ENCODE results near the gene RNF220.

RNF220 gene

DNA sequence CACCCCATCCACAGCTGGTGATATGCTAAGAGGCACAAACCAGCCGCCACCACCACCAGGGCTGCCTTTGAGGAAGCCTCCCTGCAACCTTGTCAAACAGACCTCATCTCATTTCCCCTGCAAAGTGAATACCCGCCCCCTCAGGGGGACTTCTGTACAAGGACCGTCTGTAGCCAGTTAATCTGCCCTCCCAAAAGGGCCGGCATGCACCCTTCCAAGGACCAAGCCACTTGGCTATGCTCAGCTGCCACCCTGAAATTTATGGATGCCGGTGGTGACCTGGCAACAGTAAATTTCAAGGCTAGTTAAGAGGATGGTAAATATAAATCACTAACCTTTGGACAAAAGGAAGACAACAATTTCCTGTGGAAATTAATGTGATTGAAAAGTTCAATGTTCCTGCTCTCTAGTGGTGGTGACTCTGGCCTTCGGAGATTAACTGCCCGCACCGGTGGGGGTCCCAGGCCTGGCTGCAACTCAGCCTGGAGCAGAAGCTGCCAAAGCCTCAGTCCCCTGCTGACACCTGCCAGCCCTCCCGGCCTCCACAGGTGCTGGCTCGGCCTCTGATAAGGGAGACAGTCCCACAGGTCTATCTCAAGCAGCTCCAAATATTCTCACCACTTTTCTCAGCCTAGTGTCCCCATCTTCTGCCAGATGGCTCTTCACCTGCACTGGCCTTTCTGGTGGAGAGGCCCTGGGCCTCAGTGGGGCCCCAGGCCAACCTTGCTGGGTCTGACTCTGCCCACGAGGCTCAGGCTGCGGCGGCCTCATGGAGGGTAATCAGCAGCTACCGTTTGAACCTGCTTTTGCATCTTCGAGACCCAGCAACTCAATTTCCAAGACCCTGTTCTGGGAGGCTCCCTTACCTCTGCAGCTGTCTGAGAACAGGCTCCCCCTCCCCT is 257.0 kb downstream of the RNF220 start:
- Histone ChIP-seq H3K9me2 (replicated peaks; ENCODE audit: control insufficient read depth, low read length) (no peaks in the 10 kb centered on the region), H3K27ac (ENCODE audit: low read depth, low read length) (no peak overlapping the region), H3K4me2 (ENCODE audit: low read length) (no peak overlapping the region), H3K9me3 (ENCODE audit: control insufficient read depth, insufficient read depth, low read length) (no peaks in the 10 kb centered on the region), H3K79me2 (ENCODE audit: control insufficient read depth, low read length) (no peaks in the 10 kb centered on the region), H3K27me3 (ENCODE audit: control insufficient read depth, low read length) (no peaks in the 10 kb centered on the region), H3K36me3 (ENCODE audit: control insufficient read depth, low read length) (no peaks in the 10 kb centered on the region), H3F3A (ENCODE audit: control insufficient read depth, insufficient read depth) (no peaks in the 10 kb centered on the region), H3K4me1 (ENCODE audit: control insufficient read depth, low read length) (no peaks in the 10 kb centered on the region), H4K20me1 (ENCODE audit: control insufficient read depth, insufficient read depth, low read depth, low read length) (no peaks in the 10 kb centered on the region), H3K4me3 (ENCODE audit: low read length) (no peak overlapping the region)
- TF ChIP-seq EZH2phosphoT487 (IDR thresholded peaks at IDR 0.05; ENCODE audit: borderline replicate concordance, low read length) = no peak
- TF ChIP-seq, protein P1, sequence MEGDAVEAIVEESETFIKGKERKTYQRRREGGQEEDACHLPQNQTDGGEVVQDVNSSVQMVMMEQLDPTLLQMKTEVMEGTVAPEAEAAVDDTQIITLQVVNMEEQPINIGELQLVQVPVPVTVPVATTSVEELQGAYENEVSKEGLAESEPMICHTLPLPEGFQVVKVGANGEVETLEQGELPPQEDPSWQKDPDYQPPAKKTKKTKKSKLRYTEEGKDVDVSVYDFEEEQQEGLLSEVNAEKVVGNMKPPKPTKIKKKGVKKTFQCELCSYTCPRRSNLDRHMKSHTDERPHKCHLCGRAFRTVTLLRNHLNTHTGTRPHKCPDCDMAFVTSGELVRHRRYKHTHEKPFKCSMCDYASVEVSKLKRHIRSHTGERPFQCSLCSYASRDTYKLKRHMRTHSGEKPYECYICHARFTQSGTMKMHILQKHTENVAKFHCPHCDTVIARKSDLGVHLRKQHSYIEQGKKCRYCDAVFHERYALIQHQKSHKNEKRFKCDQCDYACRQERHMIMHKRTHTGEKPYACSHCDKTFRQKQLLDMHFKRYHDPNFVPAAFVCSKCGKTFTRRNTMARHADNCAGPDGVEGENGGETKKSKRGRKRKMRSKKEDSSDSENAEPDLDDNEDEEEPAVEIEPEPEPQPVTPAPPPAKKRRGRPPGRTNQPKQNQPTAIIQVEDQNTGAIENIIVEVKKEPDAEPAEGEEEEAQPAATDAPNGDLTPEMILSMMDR (IDR thresholded peaks at IDR 0.05; ENCODE audit: low read depth, low read length, poor library complexity, severe bottlenecking) = no peak

DNA sequence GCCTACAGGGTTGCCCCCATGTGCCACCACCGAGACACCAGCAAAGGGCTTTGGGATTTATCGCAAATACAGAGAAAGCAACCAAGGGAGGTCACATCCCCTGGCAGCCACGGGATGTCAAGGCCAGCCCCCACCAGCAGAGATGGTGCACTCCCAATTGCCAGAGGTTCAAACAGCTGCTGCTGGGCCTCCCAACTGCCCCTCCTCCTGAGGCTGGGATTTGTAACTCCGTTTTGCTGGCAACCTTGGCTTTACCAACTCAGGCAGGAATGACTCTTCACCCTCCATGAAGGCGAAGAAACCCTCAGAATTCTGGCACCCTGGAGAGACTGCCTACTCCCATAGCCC is 257.6 kb downstream of the RNF220 start:
- H3K79me2 ChIP-seq (ENCODE audit: control insufficient read depth, low read length) = no peaks in the 10 kb centered on the region
- no peaks in the 10 kb centered on the region for H4K20me1 ChIP-seq (ENCODE audit: control insufficient read depth, insufficient read depth, low read depth, low read length)
- TF ChIP-seq, protein P1 (IDR thresholded peaks at IDR 0.05; ENCODE audit: low read depth, low read length, poor library complexity, severe bottlenecking) = no peak
- no peak for TF ChIP-seq EZH2phosphoT487 (IDR thresholded peaks at IDR 0.05; ENCODE audit: borderline replicate concordance, low read length)
- H3K9me2 ChIP-seq (replicated peaks; ENCODE audit: control insufficient read depth, low read length) = no peaks in the 10 kb centered on the region
- H3F3A ChIP-seq (ENCODE audit: control insufficient read depth, insufficient read depth) = no peaks in the 10 kb centered on the region
- H3K27ac ChIP-seq (ENCODE audit: low read depth, low read length) = no peak overlapping the region
- H3K36me3 ChIP-seq (ENCODE audit: control insufficient read depth, low read length) = no peaks in the 10 kb centered on the region
- no peaks in the 10 kb centered on the region for H3K27me3 ChIP-seq (ENCODE audit: control insufficient read depth, low read length)
- no peak overlapping the region for H3K4me3 ChIP-seq (ENCODE audit: low read length)
- H3K4me1 ChIP-seq (ENCODE audit: control insufficient read depth, low read length) = no peaks in the 10 kb centered on the region
- H3K9me3 ChIP-seq (ENCODE audit: control insufficient read depth, insufficient read depth, low read length) = no peaks in the 10 kb centered on the region
- H3K4me2 ChIP-seq (ENCODE audit: low read length) = no peak overlapping the region

DNA sequence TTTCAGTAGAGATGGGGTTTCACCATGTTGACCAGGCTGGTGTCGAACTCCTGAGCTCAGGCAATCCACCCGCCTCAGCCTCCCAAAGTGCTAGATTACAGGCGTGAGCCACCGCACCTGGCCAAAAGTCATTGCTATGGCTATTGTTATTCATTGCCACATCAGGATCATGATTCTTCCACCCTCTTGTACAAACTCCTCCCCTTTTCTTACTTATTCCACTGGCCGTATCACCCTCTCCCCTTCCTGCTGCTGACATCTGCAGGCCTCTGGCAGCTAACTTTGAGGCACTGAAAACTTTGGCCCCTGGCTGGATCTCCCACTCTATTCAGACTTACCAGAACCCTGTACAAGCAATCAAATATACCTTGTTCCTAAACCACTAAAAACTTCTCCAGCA is 258.4 kb downstream of the RNF220 start:
- Histone ChIP-seq H3K9me3 (ENCODE audit: control insufficient read depth, insufficient read depth, low read length) (no peaks in the 10 kb centered on the region), H3K79me2 (ENCODE audit: control insufficient read depth, low read length) (no peaks in the 10 kb centered on the region), H3K9me2 (replicated peaks; ENCODE audit: control insufficient read depth, low read length) (no peaks in the 10 kb centered on the region), H3K4me1 (ENCODE audit: control insufficient read depth, low read length) (no peaks in the 10 kb centered on the region), H3K4me2 (ENCODE audit: low read length) (no peak overlapping the region), H3F3A (ENCODE audit: control insufficient read depth, insufficient read depth) (no peaks in the 10 kb centered on the region), H3K27ac (ENCODE audit: low read depth, low read length) (no peak overlapping the region), H3K27me3 (ENCODE audit: control insufficient read depth, low read length) (no peaks in the 10 kb centered on the region), H3K36me3 (ENCODE audit: control insufficient read depth, low read length) (no peaks in the 10 kb centered on the region), H4K20me1 (ENCODE audit: control insufficient read depth, insufficient read depth, low read depth, low read length) (no peaks in the 10 kb centered on the region), H3K4me3 (ENCODE audit: low read length) (no peak overlapping the region)
- TF ChIP-seq, protein P1 (IDR thresholded peaks at IDR 0.05; ENCODE audit: low read depth, low read length, poor library complexity, severe bottlenecking) = no peak
- TF ChIP-seq EZH2phosphoT487 (IDR thresholded peaks at IDR 0.05; ENCODE audit: borderline replicate concordance, low read length) = no peak
